Fibroblast of the conjunctiva (primary cell): ENCODE results near the gene SCGB1D2.

Experiments
- DNase-seq: peaks from one replicate; pipeline ENCODE4 v3.0.0-alpha.2; 2010; ENCODE audit warnings: low read depth

The SCGB1D2 gene

GRCh38 chr11:62260261-62260953 lies 18.4 kb downstream of the SCGB1D2 start:
- no peak for DNase-seq

- no peak for DNase-seq
Measured at GRCh38 chr11:62264004-62264403, 22.0 kb downstream of the SCGB1D2 start.

- no peak for DNase-seq
Measured at GRCh38 chr11:62266558-62266957, 24.5 kb downstream of the SCGB1D2 start.

GRCh38 chr11:62267050-62267449 lies 25.0 kb downstream of the SCGB1D2 start:
- no peak for DNase-seq

GRCh38 chr11:62267576-62267975 lies 25.5 kb downstream of the SCGB1D2 start:
- DNase-seq = no peak

GRCh38 chr11:62269654-62270278 lies 27.7 kb downstream of the SCGB1D2 start, which contains the start of gene SCGB2A2:
SCGB2A2 (plus strand) TSS chr11:62270158; CDS start chr11:62270217, 59 bp downstream.
- no peak for DNase-seq

- DNase-seq = no peak
Measured at GRCh38 chr11:62273284-62273683, 31.2 kb downstream of the SCGB1D2 start.

- no peak for DNase-seq
Measured at GRCh38 chr11:62273789-62274275, 31.8 kb downstream of the SCGB1D2 start.

GRCh38 chr11:62280452-62280851 lies 38.4 kb downstream of the SCGB1D2 start:
- DNase-seq = no peak
